HG02852 (cell line): ENCODE measurements around the gene DMRT2.

Source experiments
- ATAC-seq: cut with Tn5 transposase; IDR thresholded peaks from one replicate; pipeline ENCODE4 v1.9.1; 2021; ENCODE audit warnings: mild to moderate bottlenecking, moderate library complexity; ENCODE audit not compliant: unreplicated experiment

DMRT2 gene

DNA sequence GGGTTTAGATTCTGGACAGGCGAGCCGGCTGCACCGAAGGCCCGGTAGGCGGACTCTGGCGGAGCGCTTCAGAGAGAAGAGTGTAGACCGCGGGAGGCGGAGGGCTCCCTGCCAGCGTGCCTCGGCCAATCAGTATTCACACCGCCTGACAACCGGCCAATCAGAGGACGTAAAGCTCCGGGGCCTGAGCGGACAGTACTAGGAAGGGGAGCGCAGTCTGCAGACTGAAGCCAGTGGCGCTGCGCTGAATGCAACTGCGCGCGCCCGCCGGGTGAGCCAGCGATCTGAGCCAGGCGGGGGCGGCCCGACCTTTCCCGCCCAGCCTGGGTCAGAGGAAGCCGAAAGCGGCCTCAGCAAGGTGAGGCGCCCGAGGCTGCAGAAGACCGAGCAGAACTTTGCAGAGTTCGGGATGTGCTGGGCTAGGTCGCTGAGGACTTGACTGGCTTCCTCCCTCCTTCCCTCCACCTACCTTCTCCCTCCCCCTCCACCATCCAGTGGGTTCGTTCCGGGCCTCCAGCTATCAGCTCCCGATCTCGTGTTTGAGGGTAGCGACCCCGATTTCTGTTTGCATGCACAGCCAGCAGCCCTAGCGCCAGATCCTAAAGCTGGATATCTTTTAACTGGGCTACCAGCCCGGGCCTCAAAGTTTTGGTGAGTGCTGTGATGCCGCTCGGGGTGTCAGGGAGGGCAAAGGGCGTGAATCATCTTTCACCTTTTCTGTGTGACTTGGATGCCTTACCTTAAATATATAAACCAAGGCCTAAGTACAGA lies at the start of gene DMRT2:
DMRT2 (plus strand) TSS at position 233 of the 771 bp plus-strand sequence. CDS start 1,257 bp downstream, outside the sequence.
- peak; percentile 69 for ATAC-seq

DNA sequence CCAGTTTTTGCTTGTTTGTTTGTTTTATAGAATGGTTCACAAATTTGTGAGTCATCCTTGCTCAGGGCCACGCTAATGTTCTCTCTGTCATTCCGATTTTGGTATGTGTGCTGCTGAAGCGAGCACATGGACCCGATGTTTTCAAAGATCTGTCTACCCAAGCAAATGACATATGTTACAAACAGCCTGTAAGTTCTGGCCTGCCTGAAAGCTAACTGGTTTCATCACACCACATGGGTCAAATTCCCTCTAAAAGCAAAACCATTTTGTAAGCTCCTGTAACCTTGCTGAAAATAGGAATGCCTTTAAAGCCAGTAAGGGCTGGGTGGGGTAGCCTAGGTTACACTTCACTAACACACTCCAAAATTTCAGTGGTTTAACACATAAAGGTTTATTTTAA lies 48.3 kb upstream of the DMRT2 start:
- no peak for ATAC-seq

DNA sequence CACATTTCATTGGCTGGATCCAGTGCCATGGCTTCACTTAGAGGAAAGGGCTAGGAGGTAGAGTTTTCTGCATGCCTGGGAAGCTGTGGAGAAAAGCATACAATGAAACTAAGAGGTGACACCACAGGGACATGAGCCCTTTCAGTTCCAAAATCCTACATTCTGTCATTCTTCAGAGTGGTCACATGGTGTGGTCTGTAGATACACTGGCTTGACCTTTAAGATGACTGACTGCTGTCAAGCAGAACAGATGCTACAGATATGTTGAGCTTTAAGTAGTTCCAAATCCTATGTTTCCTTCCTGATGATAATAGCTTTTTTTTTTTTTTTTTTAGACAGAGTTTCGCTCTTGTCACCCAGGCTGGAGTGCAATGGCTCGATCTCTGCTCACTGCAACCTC lies 47.5 kb upstream of the DMRT2 start:
- ATAC-seq: no peak

DNA sequence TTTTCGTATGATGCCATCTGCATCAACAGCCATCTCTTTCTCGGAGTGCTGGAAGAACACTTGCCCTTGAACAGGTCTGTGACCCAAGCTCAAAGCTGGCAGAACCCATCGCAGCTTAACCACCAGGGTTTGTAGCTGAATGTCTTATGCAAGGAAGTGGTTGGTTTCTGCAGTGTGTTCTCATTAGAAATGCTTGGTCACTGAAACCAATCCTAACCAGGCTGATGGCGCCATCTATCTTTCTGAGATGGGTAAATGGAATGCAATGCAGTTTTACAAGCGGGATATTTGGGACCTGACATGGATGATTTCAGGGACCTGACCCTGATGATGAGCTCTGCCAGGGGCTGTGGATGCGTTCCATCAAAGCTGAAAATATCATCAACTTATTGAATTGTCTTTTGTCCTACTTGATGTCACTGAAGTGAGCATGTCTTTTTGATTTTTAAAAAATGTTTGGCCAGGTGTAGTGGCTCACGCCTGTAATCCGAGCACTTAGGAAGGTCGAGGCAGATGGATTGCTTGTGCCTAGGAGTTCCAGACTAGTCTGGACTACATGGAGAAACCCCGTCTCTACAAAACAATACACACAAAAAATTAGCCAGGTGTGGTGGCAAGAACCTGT lies 45.0 kb upstream of the DMRT2 start:
- ATAC-seq: peak; percentile 45

DNA sequence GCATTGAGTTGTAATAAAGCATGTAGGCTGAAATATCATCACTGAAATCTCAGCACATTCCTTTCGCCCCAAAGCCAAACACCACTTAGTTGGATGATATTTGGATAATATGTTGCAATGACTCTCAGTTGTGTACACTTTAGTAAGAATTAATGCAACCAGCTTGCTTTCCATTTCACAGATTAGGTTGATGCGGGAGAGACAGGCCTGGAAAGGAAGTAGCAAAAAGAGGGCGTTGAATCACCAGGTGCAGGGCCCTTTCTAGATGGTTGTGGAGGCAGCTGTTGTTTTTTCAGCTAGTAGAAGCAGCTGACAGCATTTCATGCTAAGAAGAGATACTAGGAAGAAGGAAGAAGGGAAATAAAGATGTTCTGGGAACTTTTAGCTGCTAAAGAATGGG lies 42.8 kb upstream of the DMRT2 start:
- ATAC-seq: no peak

DNA sequence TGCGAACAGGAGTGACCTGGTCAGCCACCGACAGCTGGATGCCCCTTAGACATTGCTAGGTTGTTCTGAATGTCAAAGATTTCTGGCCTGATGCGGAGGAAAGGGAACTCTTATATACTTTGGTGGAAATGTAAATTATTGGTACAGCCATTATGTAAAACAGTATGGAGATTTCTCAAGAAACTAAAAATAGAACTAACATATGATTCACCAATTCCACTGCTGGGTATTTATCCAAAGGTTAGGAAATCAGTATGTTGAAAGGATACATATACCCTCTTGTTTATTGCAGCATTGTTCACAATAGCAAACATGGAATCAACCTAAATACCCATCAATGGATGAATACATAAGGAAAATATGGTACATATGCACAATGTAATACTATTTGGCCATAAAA lies 41.9 kb upstream of the DMRT2 start:
- no peak for ATAC-seq

DNA sequence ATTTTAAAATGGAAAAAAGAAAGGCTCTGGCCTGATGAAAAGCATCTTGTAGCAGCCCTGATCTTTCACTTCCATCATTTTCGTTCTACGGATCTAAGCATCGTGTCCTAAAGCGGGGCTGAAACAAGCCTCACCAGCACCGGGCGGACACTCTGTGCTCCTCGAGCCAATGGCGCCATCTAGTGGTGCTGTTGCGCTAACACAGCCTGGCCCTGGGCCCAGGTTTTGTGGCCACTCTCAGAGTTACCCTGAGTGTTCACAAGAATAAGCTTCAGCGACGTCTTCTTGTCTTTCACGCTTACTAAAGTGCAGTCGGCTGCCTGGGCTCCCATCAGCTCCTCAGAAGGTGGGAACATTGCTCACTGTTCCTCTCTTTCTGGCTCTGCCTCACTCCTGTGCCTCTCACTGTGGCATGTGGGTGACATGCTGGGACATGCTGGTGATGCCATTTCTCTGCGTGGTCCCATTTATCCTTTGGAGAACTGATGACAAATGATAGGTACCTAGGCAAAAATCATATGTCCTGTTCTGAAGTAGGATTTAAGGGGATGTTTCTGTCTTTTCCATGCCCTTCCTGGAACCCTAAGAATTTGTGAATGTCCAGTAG lies 41.0 kb upstream of the DMRT2 start:
- peak; percentile 95 for ATAC-seq

DNA sequence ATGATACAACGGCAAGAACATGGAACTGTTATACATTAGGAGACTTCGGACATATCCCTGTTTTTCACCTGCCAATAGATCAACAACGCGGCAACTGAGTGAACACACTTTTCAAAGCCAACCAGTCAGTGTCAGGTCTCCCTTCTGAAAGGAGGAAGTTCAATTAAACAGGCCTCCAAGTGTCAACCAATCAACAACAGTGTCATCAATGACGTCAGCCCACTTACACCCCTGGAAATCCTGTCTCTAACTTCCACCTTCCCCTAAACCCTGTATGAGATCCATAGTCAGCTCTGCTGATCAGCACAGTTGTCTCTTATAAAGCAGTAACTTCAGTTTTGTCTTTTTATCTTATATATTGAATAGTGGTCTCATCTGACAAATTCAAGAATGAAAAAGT lies 37.1 kb upstream of the DMRT2 start:
- no peak for ATAC-seq

DNA sequence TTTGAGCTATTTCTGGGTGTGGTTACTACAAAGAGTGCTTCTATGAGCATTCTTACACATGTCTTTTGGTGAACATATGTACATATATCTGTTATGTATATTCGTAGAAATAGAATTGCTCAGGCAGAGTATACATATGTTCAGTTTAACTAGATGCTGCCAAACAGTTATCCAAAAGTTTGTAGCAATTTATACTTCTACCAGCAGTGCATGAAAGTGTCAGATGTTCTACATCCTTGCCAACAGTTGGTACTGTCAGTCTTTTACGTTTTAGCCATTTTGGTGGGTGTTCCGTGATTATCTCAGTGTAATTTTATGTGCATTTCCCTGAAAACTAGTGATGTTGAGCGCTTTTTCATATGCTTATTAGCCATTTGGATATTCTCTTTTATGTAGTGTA lies 35.9 kb upstream of the DMRT2 start:
- no peak for ATAC-seq

DNA sequence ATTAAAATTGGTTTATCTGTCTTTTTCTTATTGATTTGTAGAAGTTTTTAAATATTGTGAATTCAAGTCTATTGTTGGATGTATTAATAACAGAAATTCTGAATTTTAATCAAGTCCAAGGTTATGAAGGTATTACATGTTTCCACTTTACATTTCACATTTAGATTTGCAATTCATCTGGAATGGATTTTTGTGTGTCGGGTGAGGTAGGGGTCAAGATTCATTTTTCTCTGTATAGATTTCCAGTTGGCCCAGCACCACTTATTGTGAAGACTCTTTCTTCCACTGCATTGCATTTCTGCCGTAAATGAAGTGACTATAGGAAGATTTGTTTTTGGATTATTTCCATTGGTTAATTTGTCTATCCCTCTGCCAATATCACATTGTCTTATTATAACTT lies 35.5 kb upstream of the DMRT2 start:
- ATAC-seq: no peak

DNA sequence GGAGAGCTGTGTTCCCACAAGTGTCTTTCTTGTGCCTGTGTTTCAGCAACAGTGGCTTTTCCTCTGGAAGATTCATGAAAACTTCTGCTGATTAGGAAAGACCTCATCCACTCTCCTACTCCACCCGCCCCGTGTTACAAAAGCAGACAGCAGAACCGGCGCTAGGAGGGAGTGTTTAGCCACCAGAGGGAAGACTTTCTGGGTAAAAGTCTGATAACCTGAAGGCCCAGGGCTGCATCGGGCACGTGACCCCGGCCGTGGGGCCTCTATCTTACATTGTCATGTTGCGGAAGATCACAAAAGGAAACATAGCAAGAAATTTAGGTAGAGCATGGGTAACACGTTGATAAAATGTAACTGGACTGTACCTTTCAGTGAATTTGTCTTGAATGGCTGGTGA lies 32.0 kb upstream of the DMRT2 start:
- ATAC-seq: no peak

DNA sequence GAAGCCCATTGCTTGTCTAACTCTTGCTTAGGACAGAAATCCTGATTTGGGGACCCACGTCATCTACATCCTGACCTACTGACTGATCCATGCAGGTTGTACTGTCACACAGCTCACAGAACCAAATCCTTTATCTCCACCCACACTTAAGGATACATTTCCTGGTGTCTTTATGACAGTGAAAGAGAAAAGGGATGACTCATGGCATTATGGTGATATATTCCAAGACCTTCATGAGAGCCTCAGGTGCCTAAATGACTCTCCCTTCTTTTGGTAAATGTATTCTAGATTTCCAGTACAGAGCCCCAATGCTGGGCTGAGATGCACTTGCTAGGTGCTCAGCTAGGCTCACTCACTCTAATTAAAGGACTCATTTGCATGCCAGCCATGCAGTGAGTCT lies 26.0 kb upstream of the DMRT2 start:
- ATAC-seq: no peak

DNA sequence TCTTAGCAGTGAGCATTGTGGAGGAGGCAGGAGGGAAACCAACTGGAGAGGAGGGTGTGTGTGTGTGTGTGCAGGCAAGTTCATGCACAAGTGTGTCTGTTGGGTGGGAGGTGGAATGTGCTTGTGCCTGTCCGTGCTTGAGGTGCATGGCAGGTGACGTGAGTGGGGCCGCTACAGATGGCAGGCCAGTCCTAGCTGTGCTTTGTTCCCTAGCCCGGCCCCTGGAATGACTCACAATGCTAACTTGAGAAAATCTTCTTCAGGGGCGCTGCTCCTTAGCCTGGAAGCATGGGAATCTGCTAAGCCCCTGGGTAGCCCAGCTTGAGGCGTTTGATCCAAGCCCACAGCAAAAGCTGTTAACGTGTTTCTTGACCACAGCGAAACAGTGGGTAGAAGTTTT lies 25.0 kb upstream of the DMRT2 start:
- ATAC-seq: no peak

DNA sequence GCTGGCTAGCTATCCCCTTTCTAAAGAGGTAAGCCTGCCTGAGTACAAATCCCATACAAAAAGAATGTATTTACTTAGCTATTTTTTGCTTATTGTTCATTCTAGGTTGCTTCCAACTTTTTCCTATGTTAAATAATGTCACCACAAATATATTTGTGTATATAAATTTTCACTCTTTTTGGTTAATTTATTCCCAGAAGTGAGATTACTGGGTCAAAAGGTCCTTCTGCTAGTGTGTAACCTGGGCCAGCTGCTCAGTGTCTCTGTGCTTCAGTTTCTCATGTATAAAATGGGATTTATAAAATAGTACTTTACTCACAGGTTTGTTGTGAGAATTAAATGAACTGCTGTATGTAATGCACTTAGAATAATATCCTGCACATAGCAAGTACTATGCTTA lies 23.9 kb upstream of the DMRT2 start:
- no peak for ATAC-seq

DNA sequence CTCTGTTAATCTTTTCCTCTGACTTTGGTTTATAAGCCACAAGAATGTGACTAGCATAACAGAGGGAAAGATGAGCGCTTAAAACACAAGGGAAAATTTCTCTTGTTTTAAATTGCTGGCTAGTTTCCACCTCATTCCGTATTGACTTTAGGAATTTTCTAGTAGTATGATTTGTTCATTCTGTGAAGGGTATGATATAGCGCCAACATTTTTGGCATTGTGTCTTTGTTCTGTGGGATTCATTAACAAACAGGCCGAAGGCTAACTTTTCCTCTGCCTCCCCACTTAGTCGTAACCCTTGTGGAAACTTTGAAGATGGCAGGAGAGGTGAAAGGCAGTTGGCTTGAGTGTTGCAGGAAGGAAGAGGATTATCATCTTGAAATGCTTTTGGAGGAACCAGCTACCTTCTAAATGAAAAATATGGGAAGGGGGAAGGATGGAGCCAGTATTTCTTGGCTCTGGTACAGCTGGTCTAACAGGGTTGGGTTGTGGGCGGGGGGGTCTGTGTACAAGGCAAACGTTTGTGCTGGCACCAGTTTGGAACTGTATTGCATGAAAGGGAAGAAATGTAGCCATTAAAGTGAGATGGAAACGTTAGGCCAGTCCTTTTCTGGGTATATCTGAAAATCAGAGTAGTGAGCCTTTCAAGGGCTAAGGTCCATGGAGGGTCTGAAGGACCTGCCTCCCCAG lies 21.5 kb upstream of the DMRT2 start:
- ATAC-seq: no peak

DNA sequence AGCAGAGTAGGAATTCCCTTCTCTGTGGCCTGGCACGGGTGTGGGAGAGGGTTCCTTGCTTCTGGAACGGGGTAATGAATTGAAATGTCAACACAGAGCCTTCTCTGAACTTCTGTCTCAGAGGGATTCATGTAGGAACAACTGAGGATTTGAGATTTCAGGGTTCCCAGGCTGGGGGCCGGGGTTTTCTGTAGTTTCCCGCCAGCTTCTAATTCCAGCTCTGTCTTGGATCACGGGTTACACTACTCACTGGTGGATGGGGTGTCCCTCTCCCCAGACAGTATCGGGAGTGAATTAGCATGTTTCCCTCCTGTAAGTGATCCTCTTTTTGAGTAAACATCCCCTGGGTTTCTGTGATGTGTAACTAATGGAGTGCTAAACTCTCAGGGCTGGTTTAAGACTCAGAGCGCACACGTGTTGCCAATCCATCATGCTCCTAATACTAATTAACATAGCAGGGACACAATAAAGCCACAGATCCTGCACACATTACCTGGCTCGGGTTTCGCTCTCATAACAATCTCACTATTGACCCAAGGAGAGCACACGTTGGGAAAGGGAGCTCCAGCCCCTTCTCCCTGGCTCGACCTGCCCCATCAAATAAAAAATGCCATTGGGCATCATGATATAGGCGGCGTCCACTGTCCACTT lies 18.1 kb upstream of the DMRT2 start:
- ATAC-seq: no peak

DNA sequence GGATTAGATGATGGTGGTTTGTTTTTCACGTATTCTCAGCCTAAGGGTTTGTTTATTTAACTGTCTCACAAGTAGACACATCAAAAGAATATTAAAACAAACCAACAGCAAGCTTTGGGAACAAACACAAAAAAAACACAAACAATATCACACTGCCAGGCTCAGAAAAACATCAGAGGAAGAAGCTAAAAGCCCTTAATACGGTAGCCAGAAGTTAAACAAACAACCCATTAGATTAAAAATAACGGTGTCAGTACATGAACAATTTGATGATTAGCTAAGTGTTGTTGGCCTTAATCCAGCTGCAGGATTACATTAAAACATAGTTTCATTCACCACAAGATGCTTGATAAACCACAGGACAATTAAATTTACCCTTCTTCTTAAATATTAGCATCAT lies 15.9 kb upstream of the DMRT2 start:
- ATAC-seq: no peak

DNA sequence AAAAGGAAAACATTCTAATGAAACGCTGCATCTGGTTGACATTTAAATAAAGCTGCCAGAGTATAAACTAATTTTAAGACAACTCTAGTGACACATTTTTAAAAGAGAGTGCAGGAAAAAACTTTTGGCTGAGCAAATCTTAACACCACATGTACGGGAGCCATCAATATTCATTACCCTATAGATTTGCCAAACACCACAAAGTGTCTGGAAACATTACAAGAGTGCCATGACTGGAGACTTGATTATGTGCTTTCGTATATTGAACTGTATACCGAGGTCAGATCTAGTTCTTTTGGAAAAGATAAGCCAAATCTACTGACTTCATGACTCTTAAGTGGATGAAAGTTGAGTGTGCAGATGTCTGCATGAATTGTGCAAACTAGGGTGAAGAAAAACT lies 10.6 kb upstream of the DMRT2 start:
- ATAC-seq: no peak

DNA sequence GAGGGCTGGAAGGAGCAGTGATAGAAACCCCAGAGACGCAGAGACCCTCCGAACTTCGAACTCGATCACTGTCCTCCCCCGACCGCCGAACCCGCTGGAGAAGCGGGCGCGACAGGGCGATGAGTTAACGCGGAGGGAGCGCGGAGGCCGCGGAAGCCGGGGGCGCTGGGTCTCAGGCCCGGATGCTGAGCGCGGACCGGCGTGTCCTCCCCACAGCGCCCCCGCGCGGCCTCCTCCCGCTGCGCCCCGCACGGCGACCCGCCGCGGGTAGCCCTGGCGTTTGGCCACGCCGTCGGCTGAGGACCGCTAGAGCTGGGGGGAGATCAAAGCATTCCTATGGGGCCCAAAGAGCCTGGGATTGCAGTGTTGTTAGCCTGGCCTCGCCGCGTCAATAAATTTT lies 7.7 kb upstream of the DMRT2 start:
- ATAC-seq: no peak

DNA sequence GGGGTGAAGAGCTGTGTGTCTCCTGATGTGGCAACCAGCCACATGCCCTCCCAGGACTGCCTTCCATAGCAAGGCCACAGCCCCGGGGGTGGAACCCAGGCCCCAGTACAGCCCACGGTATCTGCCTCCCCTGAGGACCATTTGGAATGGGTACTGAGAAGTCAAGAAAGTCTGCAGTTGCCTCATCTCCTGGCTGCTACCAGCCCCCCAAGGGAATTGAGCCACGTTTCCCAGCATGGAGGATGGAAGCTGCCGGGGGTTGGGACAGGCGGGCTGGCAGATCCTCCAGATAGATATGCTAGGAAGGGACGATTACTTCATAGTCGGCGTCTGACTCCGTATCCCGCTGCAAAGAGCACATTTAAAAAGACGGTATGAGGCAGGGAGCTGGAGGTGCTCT lies 5.5 kb upstream of the DMRT2 start:
- no peak for ATAC-seq
